Measurements from ENCODE around the gene VAV2.
"Not testable (repeated sequence)": the region's sequence is repeated elsewhere in the genome, so short reads cannot be mapped to it uniquely, and the experiment has no call there.

Gene VAV2

GRCh38 chr9:133924453-133924852 is 67.7 kb downstream of the VAV2 start:
- in situ Hi-C loops (cut with MboI; ENCODE audit: low sequenced_read_pairs) = no loop called here

GRCh38 chr9:133923608-133924007 is 68.5 kb downstream of the VAV2 start:
- in situ Hi-C loops (cut with MboI; ENCODE audit: low sequenced_read_pairs) = not testable (repeated sequence)

GRCh38 chr9:133921866-133922265 is 70.3 kb downstream of the VAV2 start:
- in situ Hi-C loops (cut with MboI; ENCODE audit: low sequenced_read_pairs) = no loop called here

GRCh38 chr9:133920471-133920870 is 71.7 kb downstream of the VAV2 start:
- in situ Hi-C loops (cut with MboI; ENCODE audit: low sequenced_read_pairs) = no loop called here

GRCh38 chr9:133919253-133920115 is 72.6 kb downstream of the VAV2 start:
- in situ Hi-C loops (cut with MboI; ENCODE audit: low sequenced_read_pairs) = no loop called here

GRCh38 chr9:133918111-133918813 is 73.9 kb downstream of the VAV2 start:
- in situ Hi-C loops (cut with MboI; ENCODE audit: low sequenced_read_pairs) = no loop called here

GRCh38 chr9:133917375-133917774 is 74.7 kb downstream of the VAV2 start:
- in situ Hi-C loops (cut with MboI; ENCODE audit: low sequenced_read_pairs) = no loop called here

GRCh38 chr9:133916159-133916541 is 76.0 kb downstream of the VAV2 start:
- in situ Hi-C loops (cut with MboI; ENCODE audit: low sequenced_read_pairs) = no loop called here

GRCh38 chr9:133915534-133916158 is 76.5 kb downstream of the VAV2 start:
- in situ Hi-C loops (cut with MboI; ENCODE audit: low sequenced_read_pairs) = no loop called here

GRCh38 chr9:133914442-133915342 is 77.4 kb downstream of the VAV2 start:
- in situ Hi-C loops (cut with MboI; ENCODE audit: low sequenced_read_pairs) = no loop called here

GRCh38 chr9:133913571-133914369 is 78.4 kb downstream of the VAV2 start:
- in situ Hi-C loops (cut with MboI; ENCODE audit: low sequenced_read_pairs) = no loop called here

- in situ Hi-C loops (cut with MboI; ENCODE audit: low sequenced_read_pairs) = no loop called here
Measured at GRCh38 chr9:133910855-133911514, 81.1 kb downstream of the VAV2 start.

GRCh38 chr9:133906932-133907910 is 84.9 kb downstream of the VAV2 start:
- in situ Hi-C loops (cut with MboI; ENCODE audit: low sequenced_read_pairs) = no loop called here

- in situ Hi-C loops (cut with MboI; ENCODE audit: low sequenced_read_pairs) = no loop called here
Measured at GRCh38 chr9:133906218-133906617, 85.9 kb downstream of the VAV2 start.

- in situ Hi-C loops (cut with MboI; ENCODE audit: low sequenced_read_pairs) = no loop called here
Measured at GRCh38 chr9:133905493-133905892, 86.6 kb downstream of the VAV2 start.

- in situ Hi-C loops (cut with MboI; ENCODE audit: low sequenced_read_pairs) = no loop called here
Measured at GRCh38 chr9:133904346-133905090, 87.6 kb downstream of the VAV2 start.

GRCh38 chr9:133901184-133901835 is 90.8 kb downstream of the VAV2 start:
- in situ Hi-C loops (cut with MboI; ENCODE audit: low sequenced_read_pairs) = no loop called here

All from HL-60/S4 treated with retinoic acid at 250 ng/mL for 4 days and 3 days (cell line).